ENCODE results near the gene ATF7IP2.

DNA sequence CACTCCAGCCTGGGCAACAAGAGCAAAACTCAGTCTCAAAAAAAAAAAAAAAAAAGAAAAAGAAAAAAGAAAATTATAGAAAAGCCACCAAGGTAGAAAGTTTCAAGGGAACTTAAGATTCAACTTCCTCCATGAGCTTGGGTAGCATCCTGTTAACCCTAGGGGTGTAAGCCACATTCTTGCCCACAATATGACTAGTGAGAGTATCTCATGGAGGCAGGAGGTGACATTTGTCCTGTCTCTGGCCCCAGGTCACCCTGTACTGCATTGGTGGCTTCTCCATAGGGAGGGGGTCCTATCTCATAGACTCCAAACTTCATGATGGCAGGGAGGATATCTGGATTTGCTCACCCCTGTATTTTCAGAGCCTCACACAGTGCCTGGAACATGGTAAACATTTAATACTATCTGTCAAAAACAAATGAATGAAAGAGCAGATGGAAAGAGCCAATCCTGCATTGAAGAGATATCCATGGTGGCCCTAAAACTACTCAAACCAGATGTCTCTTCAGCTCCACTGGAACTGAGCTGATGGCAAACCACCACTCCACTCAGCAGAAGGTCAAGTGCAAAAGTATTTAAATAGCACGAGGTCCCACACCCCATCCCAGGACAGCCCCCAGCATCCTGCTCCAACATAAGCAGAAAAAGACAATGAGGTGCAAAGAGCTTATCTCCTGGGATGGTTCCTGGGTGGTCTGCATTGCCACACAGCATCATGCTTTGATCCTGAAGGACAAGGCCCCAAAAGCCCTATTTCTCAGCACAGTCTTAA lies 144.2 kb downstream of the ATF7IP2 start:
- TF ChIP-seq BHLHE40 (IDR thresholded peaks at IDR 0.05; ENCODE audit: borderline replicate concordance) (no peak), SP1 (IDR thresholded peaks at IDR 0.05) (no peak), FOXK2 (IDR thresholded peaks at IDR 0.05) (no peak), FOXA1 (IDR thresholded peaks at IDR 0.05) (no peak), LEF1 (IDR thresholded peaks at IDR 0.05; ENCODE audit: borderline replicate concordance) (no peak), NFRKB (IDR thresholded peaks at IDR 0.05) (no peak), TARDBP (IDR thresholded peaks at IDR 0.05) (no peak), ZNF384 (IDR thresholded peaks at IDR 0.05) (no peak), ELF4 (IDR thresholded peaks at IDR 0.05) (no peak), SUZ12 (IDR thresholded peaks at IDR 0.05) (no peak), FOXM1 (IDR thresholded peaks at IDR 0.05; ENCODE audit: borderline replicate concordance) (no peak)
- TF ChIP-seq, protein P1, sequence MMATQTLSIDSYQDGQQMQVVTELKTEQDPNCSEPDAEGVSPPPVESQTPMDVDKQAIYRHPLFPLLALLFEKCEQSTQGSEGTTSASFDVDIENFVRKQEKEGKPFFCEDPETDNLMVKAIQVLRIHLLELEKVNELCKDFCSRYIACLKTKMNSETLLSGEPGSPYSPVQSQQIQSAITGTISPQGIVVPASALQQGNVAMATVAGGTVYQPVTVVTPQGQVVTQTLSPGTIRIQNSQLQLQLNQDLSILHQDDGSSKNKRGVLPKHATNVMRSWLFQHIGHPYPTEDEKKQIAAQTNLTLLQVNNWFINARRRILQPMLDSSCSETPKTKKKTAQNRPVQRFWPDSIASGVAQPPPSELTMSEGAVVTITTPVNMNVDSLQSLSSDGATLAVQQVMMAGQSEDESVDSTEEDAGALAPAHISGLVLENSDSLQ (IDR thresholded peaks at IDR 0.05) = no peak

Measured in HEK293T (cell line).